Left renal cortex interstitium (tissue), 4 donors: Measurements from ENCODE around the gene G2E3. TPM values are rescaled to one million over a fixed set of nuclear protein-coding genes. Genes with fewer than 3 reads are reported as not detected.

ENCODE experiments used
- DNase-seq, 4 donors: peaks; one replicate each; pipeline ENCODE4 v3.0.0-alpha.2; 2013; ENCODE audit warnings: low read depth in 4 of 4, low spot score in 2 of 4, missing footprints in 1 of 4
- polyA plus RNA-seq, 4 donors: library from polyadenylated mRNA; unstranded; fragments of 120-200 nt; gene quantifications; one replicate each; pipeline ENCODE4 v1.2.1, GENCODE V29; 2013; ENCODE audit not compliant: insufficient read length in 4 of 4

G2E3 gene
- polyA plus RNA-seq, 4 donors, result 25.9 to 32.9 (median 27.8) TPM

- no peak for DNase-seq
Measured at GRCh38 chr14:30645600-30645999, 86.6 kb downstream of the G2E3 start.

GRCh38 chr14:30648471-30648870 is 89.5 kb downstream of the G2E3 start:
- DNase-seq, result no peak

- no peak for DNase-seq
Measured at GRCh38 chr14:30651937-30652336, 93.0 kb downstream of the G2E3 start.

DNA sequence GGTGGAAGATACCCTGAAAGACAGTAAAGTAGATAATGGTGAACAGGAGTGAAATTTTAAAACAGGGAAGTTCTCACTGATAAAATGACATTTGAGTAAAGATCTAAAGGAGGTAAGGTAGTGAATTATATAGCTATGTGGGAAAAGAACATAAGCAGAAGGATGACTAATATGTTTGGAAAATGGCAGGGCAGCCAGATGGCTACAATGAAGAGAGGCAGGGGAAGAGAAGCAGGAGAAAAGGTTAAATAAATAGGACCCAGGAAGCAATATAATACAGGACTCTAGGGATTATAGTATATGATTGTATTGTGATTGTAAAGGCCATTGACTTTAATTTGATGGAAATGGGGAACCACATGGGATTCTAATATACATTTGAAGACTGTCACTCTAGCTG is 96.2 kb downstream of the G2E3 start:
- no peak for DNase-seq

GRCh38 chr14:30655658-30656057 is 96.7 kb downstream of the G2E3 start:
- no peak for DNase-seq

GRCh38 chr14:30656190-30656632 is 97.3 kb downstream of the G2E3 start:
- DNase-seq, result peak in 1 of 4 donors; percentile 3

GRCh38 chr14:30657050-30657449 is 98.1 kb downstream of the G2E3 start:
- no peak for DNase-seq

DNA sequence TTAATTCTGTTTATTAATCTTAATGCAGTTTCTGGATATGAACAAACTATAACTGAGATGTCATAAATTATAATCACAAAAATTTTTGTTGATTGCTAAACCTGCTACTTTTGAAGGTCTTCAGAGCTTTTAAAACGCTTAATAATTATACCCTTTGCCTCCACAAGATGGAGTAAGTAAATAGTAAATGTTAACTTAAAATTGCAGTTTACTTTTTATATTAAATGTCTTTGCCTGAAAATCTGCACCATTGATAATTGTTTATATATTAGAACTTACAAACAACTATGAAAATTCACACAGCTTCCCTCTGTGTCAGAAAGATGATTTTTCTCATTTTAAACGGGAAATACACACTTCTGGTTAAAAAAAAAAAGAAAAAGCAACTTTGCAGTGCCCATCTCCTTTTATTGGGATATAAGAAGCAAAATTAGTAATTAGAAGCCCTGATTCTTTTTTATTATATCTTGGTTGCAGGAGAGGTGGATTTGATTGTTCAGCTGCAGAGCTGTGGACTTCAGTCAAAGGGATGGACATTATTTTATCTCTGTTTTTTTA is 98.7 kb downstream of the G2E3 start:
- peak in 1 of 4 donors; percentile 2 for DNase-seq

DNA sequence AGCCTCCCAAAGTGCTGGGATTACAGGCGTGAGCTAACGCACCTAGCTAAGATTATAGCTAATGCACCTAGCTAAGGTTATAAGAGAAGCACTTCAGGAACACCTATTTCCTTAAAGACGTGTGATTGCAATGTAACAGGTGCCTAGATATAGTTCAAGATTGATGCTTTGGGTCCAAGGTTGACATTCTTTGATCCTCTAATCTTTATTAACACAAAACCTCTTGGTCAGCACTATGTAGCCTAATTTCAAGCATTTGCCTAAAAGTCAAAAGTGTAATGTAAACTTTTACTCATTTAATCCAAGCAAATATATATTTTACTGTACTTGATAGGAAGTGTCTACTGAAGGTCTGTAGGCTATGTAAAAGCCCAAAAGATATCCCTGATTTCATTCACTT is 99.7 kb downstream of the G2E3 start:
- DNase-seq, result no peak

GRCh38 chr14:30669594-30669993 is 110.6 kb downstream of the G2E3 start:
- DNase-seq, result no peak

Other genes starting within 250 kb of the G2E3 start
- 100 to 1,000 TPM in 1 of 4 donors, 10 to 100 TPM in 3; 83.9 to 102 (median 89.6) TPM for gene SCFD1, start 63.2 kb downstream of the G2E3 start, polyA plus RNA-seq